GM19351 (cell line): ENCODE results near the gene NOXA1.
"Not testable (repeated sequence)": the region's sequence is repeated elsewhere in the genome, so short reads cannot be mapped to it uniquely, and the experiment has no call there.

ENCODE experiments used
- ATAC-seq: cut with Tn5 transposase; IDR thresholded peaks from one replicate; pipeline ENCODE4 v1.9.1; 2021; ENCODE audit warnings: mild to moderate bottlenecking, moderate library complexity; ENCODE audit not compliant: unreplicated experiment

The NOXA1 gene

GRCh38 chr9:137405677-137406081 lies 17.5 kb upstream of the NOXA1 start:
- ATAC-seq, result no peak

GRCh38 chr9:137406085-137406760 lies 17.0 kb upstream of the NOXA1 start:
- no peak for ATAC-seq

- ATAC-seq, result no peak
These were observed 16.2 kb upstream of the NOXA1 start for GRCh38 chr9:137406876-137407589.

- no peak for ATAC-seq
These were observed 15.4 kb upstream of the NOXA1 start for GRCh38 chr9:137407590-137408300.

- no peak for ATAC-seq
These were observed 14.4 kb upstream of the NOXA1 start for GRCh38 chr9:137408651-137409405.

GRCh38 chr9:137409515-137409914 lies 13.7 kb upstream of the NOXA1 start:
- ATAC-seq, result no peak

- ATAC-seq, result not testable (repeated sequence)
These were observed 12.8 kb upstream of the NOXA1 start for GRCh38 chr9:137410236-137410890.

GRCh38 chr9:137410891-137411249 lies 12.3 kb upstream of the NOXA1 start:
- ATAC-seq, result no peak

- ATAC-seq, result no peak
These were observed 11.9 kb upstream of the NOXA1 start for GRCh38 chr9:137411260-137411644.

GRCh38 chr9:137411645-137412380 lies 11.4 kb upstream of the NOXA1 start:
- no peak for ATAC-seq

- ATAC-seq, result no peak
These were observed 10.8 kb upstream of the NOXA1 start for GRCh38 chr9:137412431-137412830.

- no peak for ATAC-seq
These were observed 7.7 kb upstream of the NOXA1 start for GRCh38 chr9:137415451-137415850.

- no peak for ATAC-seq
These were observed 7.1 kb upstream of the NOXA1 start for GRCh38 chr9:137416006-137416562.

- no peak for ATAC-seq
These were observed 6.5 kb upstream of the NOXA1 start for GRCh38 chr9:137416563-137417151.

GRCh38 chr9:137417161-137418021 lies 5.8 kb upstream of the NOXA1 start:
- ATAC-seq, result no peak

GRCh38 chr9:137421838-137422603 lies 1.2 kb upstream of the NOXA1 start:
- no peak for ATAC-seq

- peak; percentile 35 for ATAC-seq
These were observed 510 bp downstream of the NOXA1 start for GRCh38 chr9:137423514-137424291.
